ENCODE data around the gene ANKRD17. TPM values are rescaled to one million over a fixed set of nuclear protein-coding genes. Genes with fewer than 3 reads are reported as not detected.
A peak's percentile ranks its signal among the peaks of the same experiment; 100 is the strongest.
"Not testable (repeated sequence)": the region's sequence is repeated elsewhere in the genome, so short reads cannot be mapped to it uniquely, and the experiment has no call there.

ANKRD17 gene
- total RNA-seq: 10 to 100 TPM; 48.6 to 63.8 (median 51.8) TPM
- 45.5 TPM for total RNA-seq (2013)
- 135 to 305 (median 205) reads per million in 29 experiments for total RNA-seq

- CTCF ChIA-PET: interaction anchor here (0.6 to 4.3 kb wide), 10 partner anchors 9 to 963 kb away, joined by 3 to 49 read pairs (median 6); partner anchors contain the start of gene COX18 (in 1 of the 2)
- ATAC-seq (replicated peaks in 1 of 4): peak; percentile 74 to 80 (median 77)
- POLR2A ChIA-PET: interaction anchor here (0.5 to 4.0 kb wide), 12 partner anchors 10 to 192 kb away, joined by 3 to 31 read pairs (median 4); partner anchors contain the start of gene COX18 (in 2 of the 2)
- Histone ChIP-seq H3K27ac (ENCODE audit: low read length) (peak within 1 kb of the TSS; percentile 93), H3K36me3 (ENCODE audit: control insufficient read depth in 2 of 2, extremely low read depth in 1 of 2, insufficient read depth in 1 of 2, low read length in 1 of 2) (no peaks in the 10 kb centered on the region), H3K4me1 (ENCODE audit: control insufficient read depth in 1 of 2, extremely low read depth in 1 of 2, insufficient read depth in 2 of 2, low read length in 2 of 2) (peaks cover 19 to 29% of the 10 kb centered on the region in 2 experiments), H3K9me3 (no peaks in the 10 kb centered on the region), H3K4me3 (ENCODE audit: control insufficient read depth in 1 of 2, extremely low read depth in 1 of 2, low read length in 1 of 2) (peak within 1 kb of the TSS; percentile 73 to 94), H3K27me3 (replicated peaks in 1 of 2; ENCODE audit: control insufficient read depth in 2 of 2, extremely low read depth in 1 of 2, insufficient read depth in 2 of 2, low read length in 1 of 2) (no peaks in the 10 kb centered on the region)
- Mint-ChIP-seq H3K4me3 (peak within 1 kb of the TSS; percentile 90 to 99 (median 99)), H3K9me3 (no peaks in the 10 kb centered on the region), H3K27ac (peak within 1 kb of the TSS; percentile 100), H3K36me3 (peaks cover 8% of the 10 kb centered on the region), H3K4me1 (peaks cover 65 to 73% (median 69%) of the 10 kb centered on the region in 3 donors), H3K27me3 (no peaks in the 10 kb centered on the region)
- WGBS (ENCODE audit: insufficient coverage): under 1% methylated on average over 52 of the region's 80 CpGs
- DNase-seq: peak; percentile 77 to 95 (median 86)
Measured at GRCh38 chr4:73258686-73259570, at the start of gene ANKRD17. Gene ANKRD17, minus strand, starts transcription at chr4:73258798. Its CDS starts 130 bp downstream, at chr4:73258668.

- Mint-ChIP-seq H3K9me3 (no peaks in the 10 kb centered on the region), H3K4me1 (no peaks in the 10 kb centered on the region), H3K4me3 (no peak overlapping the region), H3K36me3 (no peaks in the 10 kb centered on the region), H3K27ac (no peak overlapping the region), H3K27me3 (no peaks in the 10 kb centered on the region)
- ChIA-PET POLR2A (no interaction called here), CTCF (interaction anchor here (0.5 to 0.8 kb wide), 2 partner anchors 128 to 1523 kb away, joined by 3 to 6 read pairs; no protein-coding TSS in a partner anchor)
- DNase-seq: peak in 1 of 35 experiments; percentile 3
- no peaks in the 10 kb centered on the region for H3K27me3 ChIP-seq (replicated peaks in 1 of 2; ENCODE audit: control insufficient read depth in 2 of 2, extremely low read depth in 1 of 2, insufficient read depth in 2 of 2, low read length in 1 of 2)
- no peak overlapping the region for H3K4me3 ChIP-seq (ENCODE audit: control insufficient read depth in 1 of 2, extremely low read depth in 1 of 2, low read length in 1 of 2)
- H3K36me3 ChIP-seq (ENCODE audit: control insufficient read depth in 2 of 2, extremely low read depth in 1 of 2, insufficient read depth in 1 of 2, low read length in 1 of 2): no peaks in the 10 kb centered on the region
- no CpG with 5 or more reads among the region's 3 CpGs for WGBS (ENCODE audit: insufficient coverage)
- H3K4me1 ChIP-seq (ENCODE audit: control insufficient read depth in 1 of 2, extremely low read depth in 1 of 2, insufficient read depth in 2 of 2, low read length in 2 of 2): no peaks in the 10 kb centered on the region
- H3K9me3 ChIP-seq: no peaks in the 10 kb centered on the region
- no peak overlapping the region for H3K27ac ChIP-seq (ENCODE audit: low read length)
- ATAC-seq (replicated peaks in 1 of 4): no peak
Measured at GRCh38 chr4:73308286-73308685, 49.7 kb upstream of the ANKRD17 start.

GRCh38 chr4:73303711-73304110 lies 45.1 kb upstream of the ANKRD17 start:
- CTCF ChIA-PET: interaction anchor here in 1 of 2 donors (0.6 kb wide), 1 partner anchor 695 kb away, joined by 3 read pairs; the partner anchor contains the start of gene CXCL5
- no peaks in the 10 kb centered on the region for H3K36me3 ChIP-seq (ENCODE audit: control insufficient read depth in 2 of 2, extremely low read depth in 1 of 2, insufficient read depth in 1 of 2, low read length in 1 of 2)

GRCh38 chr4:73299548-73300280 lies 41.1 kb upstream of the ANKRD17 start:
- no peaks in the 10 kb centered on the region for H3K4me1 Mint-ChIP-seq
- Histone ChIP-seq H3K9me3 (no peaks in the 10 kb centered on the region), H3K4me3 (ENCODE audit: control insufficient read depth in 1 of 2, extremely low read depth in 1 of 2, low read length in 1 of 2) (no peak overlapping the region), H3K27ac (ENCODE audit: low read length) (no peak overlapping the region), H3K4me1 (ENCODE audit: control insufficient read depth in 1 of 2, extremely low read depth in 1 of 2, insufficient read depth in 2 of 2, low read length in 2 of 2) (no peaks in the 10 kb centered on the region), H3K36me3 (ENCODE audit: control insufficient read depth in 2 of 2, extremely low read depth in 1 of 2, insufficient read depth in 1 of 2, low read length in 1 of 2) (no peaks in the 10 kb centered on the region), H3K27me3 (replicated peaks in 1 of 2; ENCODE audit: control insufficient read depth in 2 of 2, extremely low read depth in 1 of 2, insufficient read depth in 2 of 2, low read length in 1 of 2) (no peaks in the 10 kb centered on the region)
- no peaks in the 10 kb centered on the region for H3K27me3 Mint-ChIP-seq
- no peak for DNase-seq
- CTCF ChIA-PET: interaction anchor here in 1 of 2 donors (0.5 kb wide), 1 partner anchor 100 kb away, joined by 3 read pairs; no protein-coding TSS in a partner anchor
- POLR2A ChIA-PET: no interaction called here
- peaks cover 12 to 39% (median 28%) of the 10 kb centered on the region in 3 donors for H3K9me3 Mint-ChIP-seq
- no peak overlapping the region for H3K4me3 Mint-ChIP-seq
- H3K36me3 Mint-ChIP-seq: peaks cover 10% of the 10 kb centered on the region
- no peak overlapping the region for H3K27ac Mint-ChIP-seq
- 92% methylated on average over 20 of the region's 25 CpGs for WGBS (ENCODE audit: insufficient coverage)
- ATAC-seq (replicated peaks in 1 of 4): no peak

More at GRCh38 chr4:73303711-73304110, 45.1 kb upstream of the ANKRD17 start:
- Histone ChIP-seq H3K4me1 (ENCODE audit: control insufficient read depth in 1 of 2, extremely low read depth in 1 of 2, insufficient read depth in 2 of 2, low read length in 2 of 2) (no peaks in the 10 kb centered on the region), H3K27ac (ENCODE audit: low read length) (no peak overlapping the region), H3K9me3 (no peaks in the 10 kb centered on the region), H3K27me3 (replicated peaks in 1 of 2; ENCODE audit: control insufficient read depth in 2 of 2, extremely low read depth in 1 of 2, insufficient read depth in 2 of 2, low read length in 1 of 2) (no peaks in the 10 kb centered on the region), H3K4me3 (ENCODE audit: control insufficient read depth in 1 of 2, extremely low read depth in 1 of 2, low read length in 1 of 2) (no peak overlapping the region)
- no CpG with 5 or more reads among the region's 4 CpGs for WGBS (ENCODE audit: insufficient coverage)
- ATAC-seq (replicated peaks in 1 of 4) (no peak), DNase-seq (no peak)
- Mint-ChIP-seq H3K36me3 (no peaks in the 10 kb centered on the region), H3K27ac (no peak overlapping the region), H3K4me1 (no peaks in the 10 kb centered on the region), H3K4me3 (no peak overlapping the region), H3K27me3 (no peaks in the 10 kb centered on the region), H3K9me3 (peaks cover 12 to 16% (median 12%) of the 10 kb centered on the region in 3 donors)
- POLR2A ChIA-PET: no interaction called here

GRCh38 chr4:73292661-73293060 lies 34.1 kb upstream of the ANKRD17 start:
- H3K36me3 ChIP-seq (ENCODE audit: control insufficient read depth in 2 of 2, extremely low read depth in 1 of 2, insufficient read depth in 1 of 2, low read length in 1 of 2); H3K4me1 ChIP-seq (ENCODE audit: control insufficient read depth in 1 of 2, extremely low read depth in 1 of 2, insufficient read depth in 2 of 2, low read length in 2 of 2); H3K27me3 ChIP-seq (replicated peaks in 1 of 2; ENCODE audit: control insufficient read depth in 2 of 2, extremely low read depth in 1 of 2, insufficient read depth in 2 of 2, low read length in 1 of 2); H3K4me1 Mint-ChIP-seq; POLR2A ChIA-PET; ATAC-seq (replicated peaks in 1 of 4); H3K27ac Mint-ChIP-seq; CTCF ChIA-PET; H3K27ac ChIP-seq (ENCODE audit: low read length); H3K27me3 Mint-ChIP-seq; H3K9me3 ChIP-seq; H3K4me3 ChIP-seq (ENCODE audit: control insufficient read depth in 1 of 2, extremely low read depth in 1 of 2, low read length in 1 of 2); H3K4me3 Mint-ChIP-seq; DNase-seq: not testable (repeated sequence)
- 90% methylated on average over 8 of the region's 9 CpGs for WGBS (ENCODE audit: insufficient coverage)
- Mint-ChIP-seq H3K36me3 (peaks cover 37% of the 10 kb centered on the region), H3K9me3 (peaks cover 16 to 42% (median 28%) of the 10 kb centered on the region in 3 donors)

GRCh38 chr4:73281982-73282381 lies 23.4 kb upstream of the ANKRD17 start:
- H3K9me3 ChIP-seq: no peaks in the 10 kb centered on the region
- H3K4me1 Mint-ChIP-seq: peaks cover 4 to 17% (median 10%) of the 10 kb centered on the region in 3 donors
- ChIA-PET CTCF (no interaction called here), POLR2A (no interaction called here)
- H3K27ac Mint-ChIP-seq: no peak overlapping the region
- 83% methylated on average over 5 of the region's 5 CpGs for WGBS (ENCODE audit: insufficient coverage)
- H3K36me3 Mint-ChIP-seq: peaks cover 75% of the 10 kb centered on the region
- DNase-seq (no peak), ATAC-seq (replicated peaks in 1 of 4) (no peak)
- no peaks in the 10 kb centered on the region for H3K36me3 ChIP-seq (ENCODE audit: control insufficient read depth in 2 of 2, extremely low read depth in 1 of 2, insufficient read depth in 1 of 2, low read length in 1 of 2)
- no peaks in the 10 kb centered on the region for H3K4me1 ChIP-seq (ENCODE audit: control insufficient read depth in 1 of 2, extremely low read depth in 1 of 2, insufficient read depth in 2 of 2, low read length in 2 of 2)
- no peak overlapping the region for H3K4me3 Mint-ChIP-seq
- H3K27me3 ChIP-seq (replicated peaks in 1 of 2; ENCODE audit: control insufficient read depth in 2 of 2, extremely low read depth in 1 of 2, insufficient read depth in 2 of 2, low read length in 1 of 2): peaks cover 0 to 7% of the 10 kb centered on the region in 2 experiments
- no peak overlapping the region for H3K27ac ChIP-seq (ENCODE audit: low read length)
- H3K4me3 ChIP-seq (ENCODE audit: control insufficient read depth in 1 of 2, extremely low read depth in 1 of 2, low read length in 1 of 2): no peak overlapping the region
- peaks cover 0 to 19% (median 14%) of the 10 kb centered on the region in 3 donors for H3K9me3 Mint-ChIP-seq
- no peaks in the 10 kb centered on the region for H3K27me3 Mint-ChIP-seq
